ENCODE measurements around the gene CDH4. TPM values are rescaled to one million over a fixed set of nuclear protein-coding genes. Genes with fewer than 3 reads are reported as not detected.
"Not testable (repeated sequence)": the region's sequence is repeated elsewhere in the genome, so short reads cannot be mapped to it uniquely, and the experiment has no call there.

The CDH4 gene
- total and polyA plus RNA-seq, 4 experiments from 2014 or later: 0.39 to 1.1 (median 0.41) TPM; not detected in 1

DNA sequence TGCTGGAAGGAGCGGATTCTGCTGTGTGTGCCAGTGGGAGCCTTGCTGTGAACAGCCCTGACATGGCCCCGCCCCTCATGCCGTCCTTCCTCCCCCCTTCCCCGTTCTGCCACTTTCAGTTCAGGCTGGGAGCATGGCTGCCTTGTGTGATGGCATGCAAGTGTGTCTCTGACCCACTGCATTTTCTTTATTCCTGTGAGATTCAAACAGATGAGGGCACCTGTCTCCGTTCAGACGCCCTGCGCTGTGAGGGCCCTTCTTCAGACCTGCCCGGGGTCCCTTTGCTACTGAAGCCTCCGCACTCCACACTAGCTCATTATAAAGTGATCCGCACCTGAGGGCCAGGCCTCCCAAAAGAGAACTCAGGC is 725.3 kb downstream of the CDH4 start:
- intact Hi-C loops (cut with micrococcal nuclease): no loop called here
- Mint-ChIP-seq H3K27me3 (no peaks in the 10 kb centered on the region), H3K27ac (no peak overlapping the region), H3K4me1 (peaks cover 6 to 21% (median 10%) of the 10 kb centered on the region in 4 donors), H3K4me3 (no peak overlapping the region), H3K9me3 (peaks cover 0 to 9% (median 6%) of the 10 kb centered on the region in 8 donors), H3K36me3 (peaks cover 32 to 53% of the 10 kb centered on the region in 2 donors)
- Histone ChIP-seq H3K27me3 (ENCODE audit: insufficient read depth, low read length) (no peaks in the 10 kb centered on the region), H3K27ac (ENCODE audit: low read depth, low read length) (no peak overlapping the region), H3K4me1 (ENCODE audit: insufficient read depth, low read length) (no peaks in the 10 kb centered on the region), H3K36me3 (ENCODE audit: insufficient read depth, low read length) (peaks cover 18% of the 10 kb centered on the region), H3K9me3 (ENCODE audit: control insufficient read depth in 1 of 2, low read length in 2 of 2) (peaks cover 0 to 4% of the 10 kb centered on the region in 2 donors), H3K4me3 (ENCODE audit: low read length in 2 of 2) (no peak overlapping the region)
- DNase-seq: no peak
- ChIA-PET CTCF (ENCODE audit: partially characterized antibody) (no interaction called here), POLR2A (ENCODE audit: partially characterized antibody) (no interaction called here)

DNA sequence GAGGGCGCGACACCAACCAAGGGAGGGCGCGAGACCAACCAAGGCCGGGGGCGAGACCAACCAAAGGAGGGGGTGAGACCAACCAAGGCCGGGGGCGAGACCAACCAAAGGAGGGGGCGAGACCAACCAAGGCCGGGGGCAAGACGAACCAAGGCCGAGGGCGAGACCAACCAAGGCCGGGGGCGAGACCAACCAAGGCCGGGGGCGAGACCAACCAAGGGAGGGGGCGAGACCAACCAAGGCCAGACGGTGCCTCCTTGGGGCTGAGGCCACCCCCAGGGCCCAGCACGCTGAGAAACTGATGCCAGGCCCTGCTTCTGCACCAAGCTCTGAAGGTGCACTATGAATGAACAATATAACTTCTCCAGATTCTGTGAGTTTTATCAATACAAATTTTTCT is 726.4 kb downstream of the CDH4 start:
- H3K36me3 ChIP-seq (ENCODE audit: insufficient read depth, low read length): peaks cover 16% of the 10 kb centered on the region

GRCh38 chr20:61979090-61979489 is 727.0 kb downstream of the CDH4 start:
- Mint-ChIP-seq H3K36me3 (peaks cover 23 to 51% of the 10 kb centered on the region in 2 donors), H3K9me3 (peaks cover 0 to 12% (median 7%) of the 10 kb centered on the region in 8 donors), H3K4me3 (no peak overlapping the region), H3K4me1 (peaks cover 8 to 34% (median 16%) of the 10 kb centered on the region in 4 donors), H3K27ac (no peak overlapping the region), H3K27me3 (no peaks in the 10 kb centered on the region)
- Histone ChIP-seq H3K4me1 (ENCODE audit: insufficient read depth, low read length) (no peaks in the 10 kb centered on the region), H3K4me3 (ENCODE audit: low read length in 2 of 2) (no peak overlapping the region), H3K27me3 (ENCODE audit: insufficient read depth, low read length) (no peaks in the 10 kb centered on the region), H3K27ac (ENCODE audit: low read depth, low read length) (no peak overlapping the region), H3K9me3 (ENCODE audit: control insufficient read depth in 1 of 2, low read length in 2 of 2) (peaks cover 0 to 4% of the 10 kb centered on the region in 2 donors), H3K36me3 (ENCODE audit: insufficient read depth, low read length) (peaks cover 10% of the 10 kb centered on the region)
- intact Hi-C loops (cut with micrococcal nuclease): no loop called here
- no peak for DNase-seq
- ChIA-PET CTCF (ENCODE audit: partially characterized antibody) (no interaction called here), POLR2A (ENCODE audit: partially characterized antibody) (no interaction called here)

More for the DNA sequence above, 726.4 kb downstream of the CDH4 start:
- no peak overlapping the region for H3K4me3 Mint-ChIP-seq
- Histone ChIP-seq H3K27me3 (ENCODE audit: insufficient read depth, low read length) (no peaks in the 10 kb centered on the region), H3K4me3 (ENCODE audit: low read length in 2 of 2) (no peak overlapping the region), H3K27ac (ENCODE audit: low read depth, low read length) (no peak overlapping the region), H3K9me3 (ENCODE audit: control insufficient read depth in 1 of 2, low read length in 2 of 2) (peaks cover 0 to 4% of the 10 kb centered on the region in 2 donors), H3K4me1 (ENCODE audit: insufficient read depth, low read length) (no peaks in the 10 kb centered on the region)
- DNase-seq: no peak
- H3K9me3 Mint-ChIP-seq: peaks cover 0 to 9% (median 4%) of the 10 kb centered on the region in 8 donors
- ChIA-PET POLR2A (ENCODE audit: partially characterized antibody) (no interaction called here), CTCF (ENCODE audit: partially characterized antibody) (no interaction called here)
- H3K4me1 Mint-ChIP-seq: peaks cover 6 to 28% (median 10%) of the 10 kb centered on the region in 4 donors
- H3K36me3 Mint-ChIP-seq: peaks cover 22 to 49% of the 10 kb centered on the region in 2 donors
- intact Hi-C loops (cut with micrococcal nuclease): no loop called here
- no peak overlapping the region for H3K27ac Mint-ChIP-seq
- no peaks in the 10 kb centered on the region for H3K27me3 Mint-ChIP-seq

DNA sequence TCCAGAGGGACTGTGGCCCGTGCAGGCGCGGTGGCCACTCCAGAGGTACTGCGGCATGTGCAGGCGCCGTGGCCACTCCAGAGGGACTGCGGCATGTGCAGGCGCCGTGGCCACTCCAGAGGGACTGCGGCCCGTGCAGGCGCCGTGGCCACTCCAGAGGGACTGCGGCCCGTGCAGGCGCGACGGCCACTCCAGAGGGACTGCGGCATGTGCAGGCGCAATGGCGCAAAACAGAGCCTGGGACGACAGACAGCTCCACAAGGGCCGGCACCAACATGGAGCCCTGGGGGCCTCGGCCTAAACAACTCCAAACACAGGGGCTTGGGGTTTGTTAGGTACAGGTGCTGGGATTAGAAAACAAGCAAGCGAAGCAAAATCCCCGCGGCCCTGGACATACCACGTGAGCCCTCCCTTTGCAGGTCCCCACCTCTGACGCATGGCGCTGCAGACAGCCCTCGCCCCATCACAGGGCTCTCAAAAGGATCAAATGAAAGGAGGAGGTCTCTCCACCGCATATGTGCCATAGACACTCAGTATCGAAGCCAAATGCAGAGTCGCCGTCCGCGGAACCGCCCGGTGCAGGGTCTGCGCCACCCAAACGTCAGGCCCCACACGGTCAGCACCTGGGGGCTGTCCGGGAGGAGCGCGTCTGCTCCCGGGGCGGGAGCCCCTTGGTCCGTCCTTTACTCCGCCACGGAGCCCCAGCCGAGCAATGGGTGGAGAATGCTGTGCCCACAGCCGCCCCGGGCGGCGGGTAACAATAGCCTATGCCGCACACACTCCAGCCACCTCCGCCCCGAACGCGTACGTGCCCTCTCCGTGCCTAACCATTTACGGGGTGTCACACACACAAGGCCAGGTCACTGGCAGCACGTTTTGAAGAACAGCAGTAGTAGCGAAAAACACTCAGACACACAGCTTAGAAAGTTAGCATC is 727.9 kb downstream of the CDH4 start:
- H3K4me3 ChIP-seq (ENCODE audit: low read length in 2 of 2): no peak overlapping the region
- intact Hi-C loops (cut with micrococcal nuclease): no loop called here
- peaks cover 0 to 4% of the 10 kb centered on the region in 2 donors for H3K9me3 ChIP-seq (ENCODE audit: control insufficient read depth in 1 of 2, low read length in 2 of 2)
- no peaks in the 10 kb centered on the region for H3K27me3 ChIP-seq (ENCODE audit: insufficient read depth, low read length)
- H3K4me1 Mint-ChIP-seq: peaks cover 8 to 38% (median 18%) of the 10 kb centered on the region in 4 donors
- H3K36me3 ChIP-seq (ENCODE audit: insufficient read depth, low read length): peaks cover 9% of the 10 kb centered on the region
- ChIA-PET POLR2A (ENCODE audit: partially characterized antibody) (no interaction called here), CTCF (ENCODE audit: partially characterized antibody) (no interaction called here)
- H3K9me3 Mint-ChIP-seq: peaks cover 0 to 14% (median 8%) of the 10 kb centered on the region in 8 donors
- no peak for DNase-seq
- H3K27me3 Mint-ChIP-seq: no peaks in the 10 kb centered on the region
- H3K4me3 Mint-ChIP-seq: no peak overlapping the region
- H3K4me1 ChIP-seq (ENCODE audit: insufficient read depth, low read length): no peaks in the 10 kb centered on the region
- H3K36me3 Mint-ChIP-seq: peaks cover 23 to 46% of the 10 kb centered on the region in 2 donors
- no peak overlapping the region for H3K27ac ChIP-seq (ENCODE audit: low read depth, low read length)
- no peak overlapping the region for H3K27ac Mint-ChIP-seq

DNA sequence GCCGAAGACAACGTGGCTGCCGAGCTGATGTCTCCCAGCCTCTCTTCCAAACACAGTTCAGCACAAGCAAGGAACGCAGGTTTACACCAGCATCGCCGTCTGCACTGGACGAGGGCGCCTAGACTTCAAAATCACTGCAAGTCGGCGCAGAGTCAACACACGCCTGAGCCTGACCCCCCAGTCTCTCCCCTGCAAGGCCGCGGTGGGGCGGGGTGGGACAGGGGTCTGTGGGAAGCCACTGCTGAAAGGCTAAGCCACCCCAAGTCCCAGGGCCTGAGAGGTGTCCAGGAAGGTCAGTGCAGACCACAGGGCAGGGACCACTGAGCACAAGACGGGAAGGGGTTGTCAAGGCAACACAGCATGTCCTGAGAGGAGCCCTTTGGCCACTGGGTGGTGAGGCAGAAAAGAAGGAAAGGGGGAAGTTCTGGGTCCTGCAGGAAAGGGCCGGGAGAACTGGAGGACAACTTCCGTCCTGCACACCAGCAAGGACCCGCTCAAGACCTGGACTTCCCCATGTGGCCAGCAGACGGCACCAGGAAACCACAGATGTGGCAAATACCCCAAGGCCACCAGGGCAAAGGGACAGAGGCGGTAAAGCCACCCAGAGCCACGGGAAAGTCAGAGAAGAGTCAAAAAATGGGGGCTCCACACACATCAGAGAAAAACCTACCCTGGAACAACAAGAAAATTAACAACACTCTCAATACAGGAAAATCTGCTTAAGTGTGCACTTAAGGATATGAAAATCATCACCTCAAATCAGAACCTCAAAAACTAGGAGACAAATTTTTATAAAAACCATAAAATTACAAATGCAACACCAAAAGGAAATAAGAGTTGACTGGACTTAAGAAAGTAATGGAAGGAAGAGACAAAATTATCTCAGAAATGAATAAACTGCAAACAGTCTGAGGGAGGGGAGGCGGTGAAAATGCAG is 728.9 kb downstream of the CDH4 start:
- no peak for DNase-seq
- no peaks in the 10 kb centered on the region for H3K4me1 ChIP-seq (ENCODE audit: insufficient read depth, low read length)
- Mint-ChIP-seq H3K9me3 (peaks cover 0 to 18% (median 8%) of the 10 kb centered on the region in 8 donors), H3K36me3 (peaks cover 21 to 38% of the 10 kb centered on the region in 2 donors), H3K4me3 (peak overlapping the region in 2 of 8 donors; percentile 44 to 67), H3K27me3 (no peaks in the 10 kb centered on the region), H3K4me1 (peaks cover 8 to 38% (median 18%) of the 10 kb centered on the region in 4 donors), H3K27ac (peak overlapping the region in 3 of 7 donors; percentile 35 to 75 (median 42))
- no peaks in the 10 kb centered on the region for H3K27me3 ChIP-seq (ENCODE audit: insufficient read depth, low read length)
- ChIA-PET POLR2A (ENCODE audit: partially characterized antibody) (no interaction called here), CTCF (ENCODE audit: partially characterized antibody) (no interaction called here)
- H3K36me3 ChIP-seq (ENCODE audit: insufficient read depth, low read length): peaks cover 7% of the 10 kb centered on the region
- intact Hi-C loops (cut with micrococcal nuclease): no loop called here
- H3K27ac ChIP-seq (ENCODE audit: low read depth, low read length): no peak overlapping the region
- no peak overlapping the region for H3K4me3 ChIP-seq (ENCODE audit: low read length in 2 of 2)
- H3K9me3 ChIP-seq (ENCODE audit: control insufficient read depth in 1 of 2, low read length in 2 of 2): peaks cover 0 to 4% of the 10 kb centered on the region in 2 donors

DNA sequence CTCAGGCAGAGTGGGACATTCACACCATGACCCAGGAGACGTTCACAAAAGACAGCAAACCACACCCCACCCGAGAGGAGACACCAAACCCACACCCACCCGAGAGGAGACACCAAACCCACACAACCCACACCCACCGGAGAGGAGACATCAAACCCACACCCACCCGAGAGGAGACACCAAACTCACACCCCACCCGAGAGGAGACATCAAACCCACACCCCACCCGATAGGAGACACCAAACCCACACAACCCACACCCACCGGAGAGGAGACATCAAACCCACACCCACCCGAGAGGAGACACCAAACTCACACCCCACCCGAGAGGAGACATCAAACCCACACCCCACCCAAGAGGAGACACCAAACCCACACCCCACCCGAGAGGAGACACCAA is 729.6 kb downstream of the CDH4 start:
- DNase-seq; intact Hi-C loops (cut with micrococcal nuclease); H3K4me1 ChIP-seq (ENCODE audit: insufficient read depth, low read length); H3K4me3 Mint-ChIP-seq; CTCF ChIA-PET (ENCODE audit: partially characterized antibody); H3K27me3 ChIP-seq (ENCODE audit: insufficient read depth, low read length); H3K9me3 ChIP-seq (ENCODE audit: control insufficient read depth in 1 of 2, low read length in 2 of 2); POLR2A ChIA-PET (ENCODE audit: partially characterized antibody); H3K36me3 ChIP-seq (ENCODE audit: insufficient read depth, low read length); H3K4me3 ChIP-seq (ENCODE audit: low read length in 2 of 2); H3K27me3 Mint-ChIP-seq; H3K27ac ChIP-seq (ENCODE audit: low read depth, low read length): not testable (repeated sequence)
- peaks cover 0 to 20% (median 10%) of the 10 kb centered on the region in 8 donors for H3K9me3 Mint-ChIP-seq
- peaks cover 21 to 40% of the 10 kb centered on the region in 2 donors for H3K36me3 Mint-ChIP-seq
- peak overlapping the region in 4 of 7 donors; percentile 75 to 89 (median 83) for H3K27ac Mint-ChIP-seq
- peaks cover 8 to 38% (median 19%) of the 10 kb centered on the region in 4 donors for H3K4me1 Mint-ChIP-seq
